ENCODE data around the gene MAP1B.

The MAP1B gene

DNA sequence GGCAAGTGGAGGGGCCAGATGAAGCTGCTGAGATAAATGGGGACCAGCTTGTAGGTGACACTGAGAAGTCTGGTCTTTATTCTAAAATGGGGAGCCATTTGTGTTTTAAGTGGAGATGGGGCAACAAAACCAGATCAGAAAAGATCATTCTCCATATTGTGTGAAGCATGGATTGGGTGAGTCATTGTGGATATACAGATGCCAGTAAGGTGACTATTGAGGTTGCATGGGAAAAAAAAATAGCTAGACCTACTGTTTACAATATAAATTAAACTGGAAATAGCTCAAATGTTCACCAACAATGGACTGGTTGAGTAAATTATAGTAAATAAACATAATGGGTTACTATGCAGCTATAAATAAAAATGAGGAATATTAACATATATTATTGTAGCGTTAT lies 5.4 kb upstream of the MAP1B start:
- DNase-seq = no peak

DNA sequence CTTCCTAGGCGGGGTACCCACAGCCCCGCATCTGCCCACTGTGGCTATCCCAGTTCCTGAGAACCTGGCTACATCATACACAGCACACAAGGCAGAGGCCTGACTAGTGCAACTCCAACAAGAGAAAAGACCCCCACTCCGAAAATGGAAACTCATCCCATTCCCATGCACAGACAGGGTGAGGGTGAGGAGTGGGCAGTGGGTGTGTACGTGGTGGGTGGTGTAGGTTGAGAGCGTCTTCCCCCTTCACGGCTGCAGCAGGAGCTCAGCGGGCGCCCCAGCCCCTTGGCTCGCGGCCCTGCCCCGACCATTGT lies 501 bp upstream of the MAP1B start:
- DNase-seq = no peak

DNA sequence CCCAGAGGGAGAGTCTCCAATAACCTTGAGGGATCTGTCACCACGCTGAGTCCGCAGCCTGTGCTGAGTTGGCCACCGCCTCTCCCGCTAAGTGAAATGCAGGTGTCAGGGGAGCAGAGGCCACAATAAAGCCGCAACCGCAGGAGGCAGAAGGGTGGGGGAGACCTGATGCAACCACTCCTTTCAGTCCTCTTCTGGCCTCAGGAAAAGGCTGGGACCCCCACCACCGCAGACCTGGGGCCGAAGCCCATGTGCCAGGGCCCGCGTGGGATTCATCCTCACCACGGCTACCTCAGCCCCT lies 576 bp downstream of the MAP1B start:
- DNase-seq = no peak

DNA sequence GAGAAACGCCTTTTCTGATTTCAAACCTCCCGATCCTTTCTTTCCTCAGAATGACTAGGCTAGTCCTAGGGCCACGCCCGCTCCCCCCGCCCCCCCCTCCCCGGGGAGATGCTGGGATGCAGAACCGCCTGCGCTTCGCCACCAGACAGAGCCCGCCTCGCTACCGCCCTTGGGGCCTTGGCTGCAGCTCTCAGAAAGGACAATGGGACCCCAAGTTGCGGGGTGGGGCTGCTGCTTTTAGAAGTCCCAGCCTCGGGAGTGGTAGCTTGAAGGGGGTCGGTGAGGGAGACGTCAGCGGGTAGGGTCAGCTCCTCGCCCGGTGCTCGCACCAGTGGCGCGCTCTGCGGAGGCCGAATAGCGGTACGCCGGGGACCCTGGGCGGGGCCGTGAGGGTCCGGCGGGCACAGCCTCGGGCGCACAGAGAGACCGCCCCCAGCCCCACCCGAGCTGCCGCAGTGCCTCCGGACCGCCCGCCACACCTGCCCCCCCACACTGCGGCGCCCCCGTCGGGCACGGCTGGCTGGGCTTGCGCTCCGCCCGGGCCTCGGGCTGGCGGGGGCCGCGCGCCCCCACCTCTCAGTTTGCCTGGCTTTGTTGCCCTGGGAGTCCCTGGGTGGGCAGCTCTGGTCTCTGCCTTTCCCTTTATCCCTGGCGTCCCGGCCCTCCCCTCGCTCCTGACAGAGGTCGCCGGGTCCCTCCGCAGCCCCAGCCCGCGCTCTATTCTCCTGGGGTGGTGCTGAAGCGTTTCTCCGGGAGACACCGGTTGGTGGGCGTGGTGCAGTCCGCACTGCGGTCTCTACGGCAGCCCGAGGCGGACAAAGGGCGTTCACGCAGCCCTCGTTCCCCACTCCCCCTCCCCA lies 1.2 kb downstream of the MAP1B start:
- peak; percentile 36 to 70 for DNase-seq

DNA sequence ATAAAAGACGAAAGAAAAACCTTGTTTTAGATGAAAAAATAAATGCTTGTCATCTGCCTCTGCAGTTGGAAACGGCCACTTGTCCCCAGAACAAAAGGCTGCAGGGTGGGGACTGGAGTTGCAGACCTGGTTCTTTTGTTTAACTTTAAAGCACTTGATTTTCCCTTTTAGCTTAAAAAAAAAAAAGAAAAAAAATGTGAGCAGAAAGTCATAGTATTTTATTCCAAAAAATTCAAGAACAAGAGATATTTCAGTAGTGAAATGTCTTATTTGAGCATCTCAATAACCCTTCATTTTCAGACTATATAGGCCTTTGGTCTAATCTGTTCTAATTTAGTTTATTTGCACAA lies 1.8 kb downstream of the MAP1B start:
- DNase-seq = no peak

DNA sequence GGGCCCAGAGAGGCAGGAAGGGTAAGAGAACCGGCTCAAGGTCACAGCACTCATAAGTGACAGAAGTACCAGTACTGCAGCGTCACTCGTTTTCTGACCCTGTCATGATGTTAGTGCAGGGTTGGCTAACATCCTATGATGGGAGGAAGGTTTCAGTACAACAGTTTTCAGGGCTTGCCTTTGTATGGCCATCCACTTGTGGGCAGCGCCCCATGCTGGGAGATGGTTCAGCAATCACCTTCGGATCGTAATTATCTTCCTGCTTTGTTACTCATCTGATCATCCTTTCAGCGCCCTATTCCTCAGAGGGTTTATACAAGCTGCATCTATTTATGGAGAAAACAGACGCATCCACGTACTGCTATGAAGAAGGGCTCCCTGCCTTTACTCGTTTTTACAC lies 2.4 kb downstream of the MAP1B start:
- DNase-seq = peak in 1 of 2 donors; percentile 68

DNA sequence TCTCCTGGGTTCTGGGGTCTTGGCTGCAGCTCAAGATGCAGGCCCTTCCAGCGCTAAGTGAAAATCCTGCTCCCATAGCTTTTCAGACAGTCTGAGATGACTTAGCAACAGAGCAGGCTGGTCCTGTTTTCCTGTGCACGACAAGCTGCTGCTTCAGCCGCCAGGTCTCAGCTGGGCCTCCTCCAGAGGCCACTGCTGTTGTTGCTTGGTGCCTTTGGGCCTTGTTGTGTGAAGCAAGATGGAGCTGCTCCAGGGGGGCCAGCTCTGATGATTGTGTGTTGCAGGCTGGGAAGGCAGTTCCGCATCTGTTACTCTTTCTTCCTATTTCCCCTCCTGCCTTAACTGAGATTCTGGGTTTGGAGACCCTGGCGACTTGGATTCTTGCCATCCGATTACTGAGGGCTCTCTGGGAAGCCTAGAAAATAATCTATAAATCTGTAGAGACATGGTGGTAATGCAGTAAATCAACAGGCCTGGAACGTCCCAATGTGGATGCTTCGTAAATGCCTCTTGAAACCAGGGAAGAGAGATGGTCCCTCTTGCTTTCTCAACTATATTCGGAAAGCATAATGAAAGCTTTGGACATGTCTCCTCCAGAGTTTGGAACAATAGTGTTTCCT lies 3.2 kb downstream of the MAP1B start:
- peak in 1 of 2 donors; percentile 27 for DNase-seq

DNA sequence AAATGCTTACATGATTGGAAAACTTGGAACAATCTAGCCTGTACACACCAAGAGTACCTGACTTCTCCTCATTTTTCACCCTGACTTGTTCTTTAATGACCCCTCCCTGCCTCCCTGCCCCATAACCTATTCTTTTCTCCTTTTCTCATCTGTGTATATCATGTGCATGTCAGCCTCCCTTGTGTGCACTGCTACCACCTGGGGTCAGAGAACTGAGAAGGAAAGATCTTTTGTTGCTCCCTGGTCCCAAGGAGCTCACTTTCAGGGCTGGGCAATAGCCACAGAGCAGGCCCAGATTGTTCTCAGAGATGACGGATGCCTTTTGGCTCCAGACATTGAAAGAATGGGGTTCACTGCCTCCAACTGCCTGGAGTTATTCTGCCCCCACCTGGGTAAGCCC lies 5.1 kb downstream of the MAP1B start:
- DNase-seq = no peak

DNA sequence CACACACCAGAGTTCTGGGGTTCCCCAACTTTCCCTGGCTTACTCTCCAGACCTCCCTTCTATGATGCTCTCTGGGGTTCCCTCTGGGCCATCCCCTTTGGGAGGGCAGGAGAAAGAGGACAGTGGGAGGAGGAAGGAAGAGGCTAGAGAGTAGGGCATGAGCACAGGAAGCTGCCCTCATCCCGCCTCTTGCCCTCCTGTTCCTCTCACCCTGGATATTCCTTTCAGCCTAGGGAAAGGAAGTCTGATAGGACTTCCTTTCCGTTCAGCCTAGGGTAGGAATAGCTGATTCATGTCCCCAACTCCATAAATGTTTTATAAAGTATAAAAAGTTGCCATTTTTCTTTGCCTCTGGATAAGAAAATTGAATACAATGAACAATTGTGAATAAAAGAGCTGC lies 7.4 kb downstream of the MAP1B start:
- DNase-seq = no peak

DNA sequence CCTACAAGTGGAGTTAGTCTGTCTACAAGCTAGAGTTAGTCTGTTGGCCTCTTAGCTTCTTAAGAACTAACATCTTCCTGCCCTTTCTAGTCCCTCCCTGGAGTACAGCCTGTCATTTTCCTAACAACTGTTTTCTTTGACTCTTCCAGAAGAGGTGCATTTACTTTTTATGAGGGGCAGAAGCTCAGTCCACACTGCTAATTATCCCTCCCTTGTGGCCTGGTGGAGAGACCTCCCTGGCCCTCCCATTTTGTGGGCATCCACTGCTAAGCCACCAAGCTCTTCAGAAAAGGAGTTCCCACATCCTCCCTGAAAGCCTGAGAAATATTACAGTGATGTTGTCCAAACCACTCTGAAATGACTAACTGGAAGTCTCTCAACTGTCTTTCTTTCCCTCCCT lies 8.0 kb downstream of the MAP1B start:
- DNase-seq = no peak

DNA sequence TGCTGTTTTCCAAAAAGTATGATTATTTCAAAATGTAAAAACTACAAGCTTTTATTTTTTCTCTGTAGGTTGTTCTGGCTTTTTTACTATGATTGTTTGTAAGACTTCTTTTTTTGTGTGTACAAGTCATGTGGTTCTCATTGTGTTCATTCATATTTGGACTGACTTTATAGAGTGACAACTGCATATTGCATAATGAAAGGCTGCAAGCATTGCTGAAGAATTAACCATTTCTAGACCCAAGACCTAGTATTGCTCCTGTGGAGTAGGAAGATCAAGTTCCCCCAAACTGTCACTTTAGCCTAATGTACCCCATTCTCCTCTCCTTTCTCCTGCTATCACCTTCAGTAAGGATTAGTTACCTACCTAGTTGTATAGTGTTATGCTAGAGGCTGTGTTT lies 10.0 kb downstream of the MAP1B start:
- no peak for DNase-seq

DNA sequence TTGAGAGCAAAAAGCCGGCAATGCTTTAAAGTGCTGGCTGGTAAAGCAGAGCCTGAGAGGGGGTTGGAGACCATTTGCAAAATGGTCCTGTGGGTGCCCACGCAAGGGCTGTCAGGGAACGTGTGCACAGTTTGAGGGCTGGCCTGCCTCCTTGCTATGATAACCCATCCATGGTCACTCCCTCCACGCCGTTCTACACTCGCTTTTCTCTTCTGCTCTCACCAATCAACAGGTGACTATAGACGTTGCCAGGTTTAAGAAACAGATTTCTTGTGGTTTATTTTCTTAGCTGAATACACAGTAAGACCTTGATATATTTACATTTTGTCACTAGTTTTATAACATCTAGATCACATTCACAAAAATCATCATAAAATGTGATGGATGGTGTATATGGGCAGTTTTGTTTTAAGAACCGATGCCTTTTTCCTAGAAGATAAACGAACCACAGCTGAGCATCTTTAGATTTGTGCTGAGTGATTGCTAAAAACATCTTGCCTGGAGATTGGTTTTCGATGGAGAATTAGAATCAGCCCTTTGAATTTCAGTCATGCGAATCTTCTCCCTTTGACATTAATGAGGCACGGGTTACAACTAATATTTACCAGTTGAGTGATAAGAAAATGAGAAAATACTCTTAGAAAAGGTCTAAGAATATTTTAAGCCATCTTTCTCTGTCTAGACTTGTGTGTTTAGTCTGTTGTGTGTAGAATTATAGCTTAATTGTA lies 13.9 kb downstream of the MAP1B start:
- no peak for DNase-seq

DNA sequence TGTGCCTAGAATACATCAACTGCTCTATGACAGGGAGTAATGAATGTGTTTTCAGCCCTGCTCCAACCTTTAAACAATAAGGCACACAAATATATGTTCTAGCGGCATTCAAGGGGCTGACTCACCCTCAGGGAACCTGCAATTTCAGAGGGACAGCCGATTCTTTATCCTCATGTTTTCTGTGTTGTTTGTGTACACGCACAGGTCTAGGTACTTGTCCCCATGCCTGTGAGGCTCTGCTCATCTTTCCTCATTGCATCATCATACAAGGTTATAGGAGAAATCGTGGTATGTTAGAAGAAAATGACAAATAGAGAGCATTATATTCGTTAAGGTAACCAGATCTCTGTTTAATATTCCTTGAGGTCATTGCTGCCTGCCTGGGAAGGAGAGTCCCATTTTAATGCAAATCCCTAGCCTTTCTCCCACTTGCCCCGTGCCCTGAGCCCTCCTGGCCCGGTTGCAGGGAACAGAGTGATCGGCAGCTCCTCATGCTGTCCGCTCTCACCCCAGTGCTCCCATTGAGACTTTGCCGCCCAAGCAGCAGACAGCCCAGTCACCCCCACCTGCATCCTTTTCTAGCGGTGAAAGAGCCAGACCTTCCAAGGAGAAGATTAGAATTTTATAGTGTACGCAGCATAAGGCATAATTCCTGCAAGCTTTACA lies 14.6 kb downstream of the MAP1B start:
- DNase-seq = no peak

DNA sequence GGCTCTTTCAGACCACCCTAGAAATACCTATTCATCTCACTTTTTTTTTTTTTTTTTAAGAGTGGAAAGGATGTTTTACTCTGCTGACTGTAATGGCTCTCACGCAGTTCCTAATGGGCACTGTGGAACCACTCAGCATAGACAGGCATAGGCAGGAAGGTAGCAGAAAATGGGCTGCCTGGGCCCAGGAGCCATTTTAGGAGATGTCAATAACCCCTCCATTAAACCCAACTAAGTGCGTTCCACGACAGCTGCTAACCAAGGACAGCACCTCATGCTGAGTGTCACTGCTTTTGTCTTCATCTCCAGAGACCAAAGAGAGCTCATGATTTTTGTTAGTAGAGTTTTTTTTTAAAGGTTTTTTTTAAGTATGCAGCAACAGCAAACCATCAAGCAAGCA lies 15.3 kb downstream of the MAP1B start:
- no peak for DNase-seq

DNA sequence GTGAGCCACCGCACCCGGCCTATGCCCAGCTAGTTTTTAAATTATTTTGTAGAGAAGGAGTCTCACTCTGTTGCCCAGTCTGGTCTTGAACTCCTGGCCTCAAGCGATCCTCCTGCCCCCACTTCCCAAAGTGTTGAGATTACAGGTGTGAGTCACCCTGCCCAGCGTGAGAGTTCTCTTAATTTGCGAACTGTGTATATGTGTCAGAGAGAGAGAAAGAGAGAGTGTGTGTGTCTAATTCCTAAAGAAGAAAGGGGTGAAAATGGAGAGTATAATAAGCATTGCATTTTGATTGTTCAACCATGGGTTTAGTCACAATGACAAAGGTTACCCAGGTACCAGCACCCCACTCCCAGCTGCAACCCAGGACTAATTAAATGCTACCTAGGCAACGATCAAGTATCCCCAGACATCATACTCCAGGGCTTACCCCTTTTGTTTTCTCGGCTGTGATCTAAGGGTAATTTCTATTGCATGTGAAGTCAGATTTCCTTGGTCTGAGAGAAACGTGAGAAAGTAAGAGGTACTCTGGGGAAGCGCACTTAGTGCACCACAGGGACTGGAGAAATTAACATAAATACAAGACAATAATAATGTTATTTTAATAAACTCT lies 16.6 kb downstream of the MAP1B start:
- DNase-seq = no peak

DNA sequence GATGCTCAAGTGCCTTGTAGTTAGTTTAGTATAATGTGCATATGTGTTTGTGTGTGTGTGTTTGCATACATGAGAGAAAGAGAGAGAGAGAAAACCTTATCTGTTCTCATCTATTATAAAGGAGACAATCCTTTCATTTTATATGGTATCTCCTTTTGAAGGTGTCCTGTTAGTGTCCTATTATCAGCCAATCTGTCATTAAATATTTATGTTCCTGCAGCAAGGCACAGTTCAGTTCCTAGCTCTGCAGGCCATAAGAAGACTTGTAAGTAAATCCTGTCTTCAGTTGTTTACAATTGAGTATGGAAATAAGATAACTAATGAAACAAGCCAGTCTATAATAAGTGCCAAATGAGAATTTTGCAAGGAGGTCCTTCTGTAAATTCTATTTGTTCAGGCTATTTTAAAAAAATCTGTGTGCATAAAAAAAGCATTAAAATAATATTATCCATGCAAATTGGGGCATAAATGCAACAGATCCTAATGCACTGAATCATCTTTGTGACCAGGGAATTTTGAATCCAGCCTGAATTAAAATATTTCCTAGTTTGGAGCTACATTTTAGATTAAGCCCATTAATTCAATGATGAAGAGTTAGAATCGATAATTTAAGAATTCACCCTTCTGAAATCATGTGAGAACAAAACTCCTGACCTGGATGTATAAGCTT lies 18.1 kb downstream of the MAP1B start:
- no peak for DNase-seq

DNA sequence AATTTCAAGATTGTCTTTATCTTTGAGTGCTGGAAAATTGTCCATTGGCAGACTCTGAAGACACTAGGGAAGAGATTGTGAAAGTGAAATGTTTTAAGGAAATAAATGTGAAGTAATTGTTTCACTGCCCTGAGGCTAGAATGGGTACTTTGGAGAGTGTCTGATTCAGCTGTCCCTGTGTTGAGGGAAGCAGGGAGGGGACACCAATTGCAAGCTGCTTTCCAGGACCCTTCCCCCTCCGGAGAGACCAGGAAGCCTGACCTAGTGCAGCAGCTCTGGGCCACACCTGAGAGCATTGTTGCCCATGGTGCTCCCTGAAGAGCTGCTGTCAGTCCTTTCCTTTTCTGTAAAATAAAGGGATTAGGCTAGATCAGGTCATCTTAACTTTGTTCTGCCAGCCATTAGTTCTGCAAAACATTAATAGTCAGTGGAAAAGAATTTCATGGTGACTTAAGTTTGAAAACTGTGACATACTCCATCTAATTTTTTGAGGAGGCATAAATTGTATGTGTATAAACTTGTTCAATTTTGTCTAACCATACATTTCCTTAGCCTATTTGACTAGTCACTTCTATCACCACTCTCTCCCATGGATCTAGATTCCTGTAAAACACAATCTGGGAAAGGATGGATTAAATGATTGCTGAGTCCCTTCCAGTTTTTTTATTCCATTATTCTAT lies 18.8 kb downstream of the MAP1B start:
- DNase-seq = no peak

DNA sequence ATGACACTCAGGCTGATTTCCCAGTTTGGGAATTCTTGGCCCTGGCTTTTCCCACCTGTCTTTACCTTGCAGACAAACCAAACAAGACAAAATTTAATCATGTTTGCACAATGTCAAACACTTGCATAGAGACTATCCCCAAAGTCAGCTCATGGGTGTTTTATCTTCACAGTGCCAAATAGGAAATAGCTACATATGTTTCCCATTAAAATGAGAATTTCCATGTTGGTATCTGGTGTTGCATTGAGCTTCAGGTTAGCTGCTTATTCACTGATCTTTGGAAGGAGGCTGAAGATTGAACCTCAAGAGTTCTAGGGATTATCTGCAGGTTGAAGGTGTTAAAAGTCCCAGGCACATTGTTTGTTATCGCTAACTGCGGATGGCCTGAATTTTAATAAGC lies 19.5 kb downstream of the MAP1B start:
- no peak for DNase-seq

DNA sequence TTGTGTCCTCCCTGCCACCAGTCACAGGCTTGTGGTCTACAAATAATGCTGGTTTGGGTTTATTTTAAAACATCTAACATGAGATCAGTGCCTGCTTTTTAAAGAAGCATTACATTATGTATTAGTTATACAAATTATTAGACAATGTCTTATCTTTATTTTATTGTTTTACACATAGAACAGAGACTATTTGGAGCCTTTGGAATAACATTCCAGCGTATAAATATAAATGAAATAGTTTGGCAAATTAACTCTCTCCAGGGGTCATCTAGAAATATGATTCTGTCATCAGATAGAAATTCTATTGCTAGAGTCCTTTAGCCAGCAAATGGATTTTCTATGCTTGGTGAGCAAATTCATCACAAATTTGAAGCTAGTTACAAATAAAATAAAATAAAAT lies 22.4 kb downstream of the MAP1B start:
- DNase-seq = no peak

DNA sequence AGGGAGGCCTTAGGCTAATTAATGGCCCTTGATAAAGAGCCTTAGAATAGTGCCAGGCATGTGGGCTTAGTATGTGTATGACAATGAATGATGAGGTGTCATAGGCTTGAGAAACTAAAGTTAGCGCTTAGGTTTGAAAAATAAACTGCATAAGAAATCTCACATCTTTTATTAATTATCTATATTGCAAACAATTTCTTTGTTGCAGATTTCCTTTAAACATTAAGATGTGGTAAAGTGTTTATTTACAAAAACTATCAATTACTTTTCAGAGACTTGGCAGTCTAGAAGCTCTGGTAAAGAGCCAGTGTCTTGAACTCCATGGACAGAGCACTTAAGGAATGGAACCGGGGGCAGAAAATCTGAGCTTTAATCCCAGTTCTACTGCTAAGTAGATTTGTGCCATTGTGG lies 23.1 kb downstream of the MAP1B start:
- no peak for DNase-seq

DNA sequence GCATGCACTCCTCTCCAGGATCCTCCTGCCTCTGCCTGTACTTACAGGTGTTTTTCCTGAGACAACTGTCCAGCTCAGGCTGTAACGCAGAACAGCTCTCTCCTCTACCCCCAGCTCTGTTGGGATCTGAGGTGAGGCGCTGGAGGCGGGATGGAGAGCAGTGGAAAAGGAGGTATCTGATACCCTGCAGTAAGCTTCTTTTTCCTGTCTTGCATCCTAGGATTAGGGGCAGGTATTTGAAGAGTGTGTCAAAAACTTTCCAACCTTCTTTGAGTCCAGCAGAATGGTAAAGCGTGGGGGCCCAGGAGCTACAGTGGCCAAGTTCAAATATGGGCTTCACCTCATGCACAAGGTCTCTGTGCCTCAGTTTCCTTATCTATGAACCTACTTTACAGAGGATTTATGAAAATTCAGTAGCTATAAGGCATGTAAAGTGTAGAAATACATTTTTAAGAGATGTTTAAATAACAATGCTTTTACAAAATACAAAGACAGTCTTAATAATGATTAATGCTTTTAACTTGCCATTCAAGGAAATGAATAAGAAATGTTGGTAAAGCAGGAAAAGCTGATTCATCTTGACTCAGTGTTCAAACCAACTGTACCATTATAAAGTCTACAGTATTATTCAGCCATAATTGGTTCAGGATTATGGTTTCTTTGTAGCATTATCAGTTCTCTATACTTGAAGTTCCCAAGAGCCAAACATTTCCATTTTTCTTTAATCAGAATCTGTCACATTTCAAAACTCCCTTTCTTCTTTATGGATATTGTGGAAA lies 26.1 kb downstream of the MAP1B start:
- no peak for DNase-seq

All from hippocampal formation (tissue), 2 donors.